Calu3 (cell line): ENCODE data around the gene ZBTB44. TPM values are rescaled to one million over a fixed set of nuclear protein-coding genes. Genes with fewer than 3 reads are reported as not detected.

Experiments used
- BruUV-seq: library from RNA; stranded (reverse); fragments of 400-500 nt; replicated peaks from 2 replicates; lab custom pipeline; 2021; lab: Mats Ljungman, UMichigan
- CTCF ChIA-PET: fragments of 300-600 bp; sonication (Branson Sonifier 250); formaldehyde crosslinking; loops from one replicate; lab custom pipeline; 2022; ENCODE audit warnings: antibody characterized with exemption; lab: Charles Lee
- DNase-seq: peaks from one replicate; pipeline ENCODE4 v3.0.0; 2022
- H3K27ac Mint-ChIP-seq: one replicate; pipeline ENCODE4 v1.8.0; 2022; ENCODE audit warnings: mixed read lengths; ENCODE audit not compliant: unreplicated experiment
- H3K27me3 Mint-ChIP-seq: one replicate; pipeline ENCODE4 v1.8.0; 2022; ENCODE audit warnings: mixed read lengths; ENCODE audit not compliant: unreplicated experiment
- H3K36me3 Mint-ChIP-seq: one replicate; pipeline ENCODE4 v1.8.0; 2022; ENCODE audit warnings: mild to moderate bottlenecking, moderate library complexity, mixed read lengths; ENCODE audit not compliant: insufficient read depth, unreplicated experiment
- H3K4me1 Mint-ChIP-seq: one replicate; pipeline ENCODE4 v1.8.0; 2022; ENCODE audit warnings: mild to moderate bottlenecking, low read depth, mixed read lengths; ENCODE audit not compliant: unreplicated experiment
- H3K4me3 Mint-ChIP-seq: one replicate; pipeline ENCODE4 v1.8.0; 2022; ENCODE audit warnings: mild to moderate bottlenecking, low read depth, moderate library complexity, mixed read lengths; ENCODE audit not compliant: unreplicated experiment
- H3K9me3 Mint-ChIP-seq: one replicate; pipeline ENCODE4 v1.8.0; 2022; ENCODE audit warnings: low read depth, mixed read lengths; ENCODE audit not compliant: unreplicated experiment
- CTCF ChIP-seq: fragments of 200-600 bp; IDR thresholded peaks from one replicate; pipeline ENCODE4 v1.8.0; 2022; ENCODE audit warnings: antibody characterized with exemption; ENCODE audit not compliant: unreplicated experiment
- intact Hi-C: fragments of 100-400 bp; cut with micrococcal nuclease; formaldehyde crosslinking; loops from one replicate; pipeline ENCODE4 v1.10.0; 2022; ENCODE audit not compliant: unreplicated experiment
- total RNA-seq: library from RNA; stranded (reverse); gene quantifications from 2 replicates; pipeline ENCODE4 v1.2.3, GENCODE V29; 2022

ZBTB44 gene
- total RNA-seq, 1 experiment from 2014 or later = 29.7 TPM

DNA sequence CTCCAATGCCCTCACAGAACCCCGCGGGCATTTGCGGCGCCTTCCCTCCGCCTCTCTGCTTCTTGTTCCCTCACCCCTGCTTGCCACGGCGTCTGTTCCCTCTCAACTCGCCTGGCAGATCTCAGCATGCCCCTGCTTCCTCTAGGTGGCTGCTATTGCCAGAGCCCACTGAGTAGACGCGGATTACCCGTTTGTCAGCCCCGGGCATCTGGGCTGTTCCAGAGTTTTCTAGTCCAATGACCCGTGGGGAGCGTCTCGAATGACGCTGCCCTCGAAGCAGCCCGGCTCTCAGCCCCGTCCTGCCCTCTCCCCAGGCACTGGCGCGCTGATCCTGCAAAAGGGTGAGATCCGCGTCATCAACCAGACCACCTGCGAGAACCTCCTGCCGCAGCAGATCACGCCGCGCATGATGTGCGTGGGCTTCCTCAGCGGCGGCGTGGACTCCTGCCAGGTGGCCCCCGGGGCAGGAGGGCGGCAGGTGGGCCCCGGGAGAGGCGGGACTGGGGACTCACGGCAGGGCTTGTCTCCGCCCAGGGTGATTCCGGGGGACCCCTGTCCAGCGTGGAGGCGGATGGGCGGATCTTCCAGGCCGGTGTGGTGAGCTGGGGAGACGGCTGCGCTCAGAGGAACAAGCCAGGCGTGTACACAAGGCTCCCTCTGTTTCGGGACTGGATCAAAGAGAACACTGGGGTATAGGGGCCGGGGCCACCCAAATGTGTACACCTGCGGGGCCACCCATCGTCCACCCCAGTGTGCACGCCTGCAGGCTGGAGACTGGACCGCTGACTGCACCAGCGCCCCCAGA is 105.4 kb downstream of the ZBTB44 start:
- BruUV-seq = no TSS peak
- CTCF ChIA-PET = no interaction called here
- no peak for DNase-seq
- no peaks in the 10 kb centered on the region for H3K27me3 Mint-ChIP-seq
- no peaks in the 10 kb centered on the region for H3K4me1 Mint-ChIP-seq
- no peak overlapping the region for H3K27ac Mint-ChIP-seq
- no peaks in the 10 kb centered on the region for H3K9me3 Mint-ChIP-seq
- H3K36me3 Mint-ChIP-seq = peaks cover 39% of the 10 kb centered on the region
- H3K4me3 Mint-ChIP-seq = no peak overlapping the region
- intact Hi-C loops = no loop called here
- no peak for TF ChIP-seq CTCF

DNA sequence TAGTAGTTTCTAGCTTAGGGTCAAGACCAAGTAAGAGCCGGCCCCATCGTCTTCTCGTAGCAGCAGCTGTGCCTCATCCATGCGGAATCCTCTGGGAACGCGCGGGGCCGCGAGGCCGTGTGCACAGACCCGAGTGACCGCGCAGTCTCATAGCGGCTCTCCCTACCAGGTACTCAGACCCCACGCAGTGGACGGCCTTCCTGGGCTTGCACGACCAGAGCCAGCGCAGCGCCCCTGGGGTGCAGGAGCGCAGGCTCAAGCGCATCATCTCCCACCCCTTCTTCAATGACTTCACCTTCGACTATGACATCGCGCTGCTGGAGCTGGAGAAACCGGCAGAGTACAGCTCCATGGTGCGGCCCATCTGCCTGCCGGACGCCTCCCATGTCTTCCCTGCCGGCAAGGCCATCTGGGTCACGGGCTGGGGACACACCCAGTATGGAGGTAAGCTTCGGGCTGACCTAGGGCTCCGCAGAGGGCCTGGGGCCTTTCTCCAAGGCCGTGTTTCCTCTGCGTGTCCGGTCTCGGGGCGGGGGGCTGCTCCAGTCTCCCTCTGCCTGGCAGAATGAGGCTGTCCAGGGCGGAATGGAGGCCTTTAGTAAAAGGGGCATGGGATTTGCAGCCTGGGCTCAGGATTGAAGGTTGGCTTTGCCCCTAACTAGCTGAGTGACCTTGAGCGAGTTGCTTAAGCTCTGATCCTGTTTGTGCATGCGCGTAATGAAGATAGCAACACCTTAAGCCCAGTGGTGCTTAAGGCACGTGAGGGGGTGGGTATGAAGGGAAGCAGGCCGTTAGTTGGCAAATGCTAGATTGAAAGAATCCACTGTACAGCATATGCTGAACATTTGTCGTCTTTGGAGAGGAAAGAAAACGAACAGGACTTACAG is 106.2 kb downstream of the ZBTB44 start:
- Mint-ChIP-seq H3K4me1 (no peaks in the 10 kb centered on the region), H3K4me3 (no peak overlapping the region), H3K27me3 (no peaks in the 10 kb centered on the region), H3K9me3 (no peaks in the 10 kb centered on the region), H3K36me3 (peaks cover 36% of the 10 kb centered on the region), H3K27ac (no peak overlapping the region)
- CTCF ChIA-PET = no interaction called here
- BruUV-seq = no TSS peak
- intact Hi-C loops = no loop called here
- TF ChIP-seq CTCF = no peak
- DNase-seq = no peak

DNA sequence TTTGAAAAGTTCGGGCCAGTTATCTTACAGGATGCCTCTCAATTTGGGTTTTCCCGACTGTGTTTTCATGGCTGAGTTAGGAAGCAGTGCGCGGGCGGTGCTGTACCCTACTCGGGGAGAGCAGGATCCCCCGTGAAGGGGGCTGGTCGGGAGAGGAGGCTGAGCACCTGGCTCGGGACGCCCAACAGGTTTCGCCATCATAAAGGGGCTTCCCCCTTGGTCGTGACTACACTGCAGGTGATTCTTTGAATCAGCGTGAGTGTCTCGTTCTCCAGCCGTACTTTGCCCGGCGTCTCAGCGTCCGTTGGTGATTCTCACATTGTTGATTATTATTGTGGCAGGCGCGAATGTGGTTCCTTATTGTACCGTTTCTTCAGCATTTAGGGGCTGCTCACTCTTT is 108.6 kb downstream of the ZBTB44 start:
- BruUV-seq = no TSS peak
- no peak overlapping the region for H3K4me3 Mint-ChIP-seq
- H3K9me3 Mint-ChIP-seq = peaks cover 3% of the 10 kb centered on the region
- H3K27ac Mint-ChIP-seq = no peak overlapping the region
- peaks cover 46% of the 10 kb centered on the region for H3K36me3 Mint-ChIP-seq
- no peaks in the 10 kb centered on the region for H3K4me1 Mint-ChIP-seq
- intact Hi-C loops = no loop called here
- no peak for DNase-seq
- TF ChIP-seq CTCF = no peak
- H3K27me3 Mint-ChIP-seq = no peaks in the 10 kb centered on the region
- CTCF ChIA-PET = interaction anchor here (0.6 kb wide), 1 partner anchor 309 kb away, joined by 3 read pairs; no protein-coding TSS in a partner anchor

GRCh38 chr11:130204703-130205095 is 110.0 kb downstream of the ZBTB44 start:
- no peaks in the 10 kb centered on the region for H3K27me3 Mint-ChIP-seq
- intact Hi-C loops = no loop called here
- CTCF ChIA-PET = no interaction called here

More at GRCh38 chr11:130204703-130205095, 110.0 kb downstream of the ZBTB44 start:
- peaks cover 3% of the 10 kb centered on the region for H3K9me3 Mint-ChIP-seq
- TF ChIP-seq CTCF = no peak
- H3K27ac Mint-ChIP-seq = no peak overlapping the region
- H3K4me1 Mint-ChIP-seq = no peaks in the 10 kb centered on the region
- no peak for DNase-seq
- H3K36me3 Mint-ChIP-seq = peaks cover 41% of the 10 kb centered on the region
- BruUV-seq = no TSS peak
- no peak overlapping the region for H3K4me3 Mint-ChIP-seq
